ENCODE measurements around the gene PROCR.
A peak's percentile ranks its signal among the peaks of the same experiment; 100 is the strongest.

The PROCR gene

GRCh38 chr20:35171753-35172433, at the start of gene PROCR:
TSS of gene PROCR (plus strand) at chr20:35172072. CDS start at chr20:35172155, 83 bp downstream.
- no peaks in the 10 kb centered on the region for H3K9me3 Mint-ChIP-seq (ENCODE audit: low read depth)

GRCh38 chr20:35122756-35123405, 49.0 kb upstream of the PROCR start:
- Mint-ChIP-seq H3K4me3 (no peak overlapping the region), H3K4me1 (ENCODE audit: low read depth) (no peaks in the 10 kb centered on the region), H3K9me3 (ENCODE audit: low read depth) (no peaks in the 10 kb centered on the region), H3K36me3 (peaks cover 7% of the 10 kb centered on the region), H3K27ac (no peak overlapping the region), H3K27me3 (no peaks in the 10 kb centered on the region)

More at GRCh38 chr20:35171753-35172433, at the start of gene PROCR:
- H3K27me3 Mint-ChIP-seq: no peaks in the 10 kb centered on the region
- peaks cover 6% of the 10 kb centered on the region for H3K36me3 Mint-ChIP-seq
- peaks cover 24% of the 10 kb centered on the region for H3K4me1 Mint-ChIP-seq (ENCODE audit: low read depth)
- peak within 1 kb of the TSS; percentile 76 for H3K27ac Mint-ChIP-seq
- H3K4me3 Mint-ChIP-seq: peak within 1 kb of the TSS; percentile 83

GRCh38 chr20:35125753-35126152, 46.1 kb upstream of the PROCR start:
- no peaks in the 10 kb centered on the region for H3K9me3 Mint-ChIP-seq (ENCODE audit: low read depth)
- H3K27ac Mint-ChIP-seq: no peak overlapping the region
- H3K27me3 Mint-ChIP-seq: no peaks in the 10 kb centered on the region
- H3K4me1 Mint-ChIP-seq (ENCODE audit: low read depth): no peaks in the 10 kb centered on the region
- peaks cover 7% of the 10 kb centered on the region for H3K36me3 Mint-ChIP-seq
- no peak overlapping the region for H3K4me3 Mint-ChIP-seq

GRCh38 chr20:35129647-35130069, 42.2 kb upstream of the PROCR start:
- Mint-ChIP-seq H3K27me3 (no peaks in the 10 kb centered on the region), H3K4me3 (no peak overlapping the region), H3K4me1 (ENCODE audit: low read depth) (no peaks in the 10 kb centered on the region), H3K9me3 (ENCODE audit: low read depth) (no peaks in the 10 kb centered on the region), H3K27ac (no peak overlapping the region), H3K36me3 (peaks cover 9% of the 10 kb centered on the region)

- H3K9me3 Mint-ChIP-seq (ENCODE audit: low read depth): no peaks in the 10 kb centered on the region
- peak overlapping the region; percentile 54 for H3K27ac Mint-ChIP-seq
- H3K4me1 Mint-ChIP-seq (ENCODE audit: low read depth): no peaks in the 10 kb centered on the region
- H3K27me3 Mint-ChIP-seq: no peaks in the 10 kb centered on the region
- H3K4me3 Mint-ChIP-seq: no peak overlapping the region
- H3K36me3 Mint-ChIP-seq: peaks cover 2% of the 10 kb centered on the region
These were observed 39.9 kb upstream of the PROCR start for GRCh38 chr20:35131934-35132333.

- Mint-ChIP-seq H3K27ac (no peak overlapping the region), H3K4me1 (ENCODE audit: low read depth) (no peaks in the 10 kb centered on the region), H3K9me3 (ENCODE audit: low read depth) (no peaks in the 10 kb centered on the region), H3K27me3 (no peaks in the 10 kb centered on the region), H3K4me3 (no peak overlapping the region), H3K36me3 (peaks cover 2% of the 10 kb centered on the region)
These were observed 38.8 kb upstream of the PROCR start for GRCh38 chr20:35133031-35133430.

- Mint-ChIP-seq H3K27ac (peak overlapping the region; percentile 16), H3K27me3 (no peaks in the 10 kb centered on the region), H3K9me3 (ENCODE audit: low read depth) (no peaks in the 10 kb centered on the region), H3K4me1 (ENCODE audit: low read depth) (no peaks in the 10 kb centered on the region), H3K4me3 (no peak overlapping the region), H3K36me3 (peaks cover 2% of the 10 kb centered on the region)
These were observed 38.1 kb upstream of the PROCR start for GRCh38 chr20:35133735-35134134.

GRCh38 chr20:35134472-35134871, 37.4 kb upstream of the PROCR start:
- Mint-ChIP-seq H3K36me3 (peaks cover 2% of the 10 kb centered on the region), H3K4me1 (ENCODE audit: low read depth) (no peaks in the 10 kb centered on the region), H3K9me3 (ENCODE audit: low read depth) (no peaks in the 10 kb centered on the region), H3K4me3 (no peak overlapping the region), H3K27ac (no peak overlapping the region), H3K27me3 (no peaks in the 10 kb centered on the region)

GRCh38 chr20:35134880-35135279, 37.0 kb upstream of the PROCR start:
- no peak overlapping the region for H3K27ac Mint-ChIP-seq
- no peaks in the 10 kb centered on the region for H3K9me3 Mint-ChIP-seq (ENCODE audit: low read depth)
- no peaks in the 10 kb centered on the region for H3K27me3 Mint-ChIP-seq
- no peak overlapping the region for H3K4me3 Mint-ChIP-seq
- H3K36me3 Mint-ChIP-seq: peaks cover 2% of the 10 kb centered on the region
- H3K4me1 Mint-ChIP-seq (ENCODE audit: low read depth): no peaks in the 10 kb centered on the region

- no peak overlapping the region for H3K27ac Mint-ChIP-seq
- H3K27me3 Mint-ChIP-seq: no peaks in the 10 kb centered on the region
- peaks cover 2% of the 10 kb centered on the region for H3K4me1 Mint-ChIP-seq (ENCODE audit: low read depth)
- H3K4me3 Mint-ChIP-seq: no peak overlapping the region
- peaks cover 2% of the 10 kb centered on the region for H3K36me3 Mint-ChIP-seq
- H3K9me3 Mint-ChIP-seq (ENCODE audit: low read depth): no peaks in the 10 kb centered on the region
These were observed 35.8 kb upstream of the PROCR start for GRCh38 chr20:35135867-35136586.

- Mint-ChIP-seq H3K9me3 (ENCODE audit: low read depth) (no peaks in the 10 kb centered on the region), H3K36me3 (no peaks in the 10 kb centered on the region), H3K4me1 (ENCODE audit: low read depth) (peaks cover 34% of the 10 kb centered on the region), H3K27me3 (no peaks in the 10 kb centered on the region), H3K27ac (no peak overlapping the region), H3K4me3 (no peak overlapping the region)
These were observed 27.2 kb upstream of the PROCR start for GRCh38 chr20:35144694-35145093.

- Mint-ChIP-seq H3K4me3 (peak overlapping the region; percentile 70), H3K9me3 (ENCODE audit: low read depth) (no peaks in the 10 kb centered on the region)
These were observed 26.7 kb upstream of the PROCR start for GRCh38 chr20:35145141-35145564.

GRCh38 chr20:35146299-35146919, 25.5 kb upstream of the PROCR start:
- H3K27me3 Mint-ChIP-seq: no peaks in the 10 kb centered on the region
- no peaks in the 10 kb centered on the region for H3K36me3 Mint-ChIP-seq
- peak overlapping the region; percentile 93 for H3K4me3 Mint-ChIP-seq
- H3K4me1 Mint-ChIP-seq (ENCODE audit: low read depth): peaks cover 32% of the 10 kb centered on the region
- no peaks in the 10 kb centered on the region for H3K9me3 Mint-ChIP-seq (ENCODE audit: low read depth)
- peak overlapping the region; percentile 95 for H3K27ac Mint-ChIP-seq

More at GRCh38 chr20:35145141-35145564, 26.7 kb upstream of the PROCR start:
- Mint-ChIP-seq H3K36me3 (no peaks in the 10 kb centered on the region), H3K27me3 (no peaks in the 10 kb centered on the region), H3K4me1 (ENCODE audit: low read depth) (peaks cover 34% of the 10 kb centered on the region), H3K27ac (peak overlapping the region; percentile 50)

GRCh38 chr20:35146920-35147574, 24.8 kb upstream of the PROCR start, which contains the start of gene EDEM2:
TSS of gene EDEM2 (minus strand) at chr20:35147336. CDS start at chr20:35147258, 78 bp downstream.
- H3K4me1 Mint-ChIP-seq (ENCODE audit: low read depth): peaks cover 29% of the 10 kb centered on the region
- no peaks in the 10 kb centered on the region for H3K36me3 Mint-ChIP-seq
- H3K4me3 Mint-ChIP-seq: peak within 1 kb of the TSS; percentile 93

More at GRCh38 chr20:35146920-35147574, 24.8 kb upstream of the PROCR start, which contains the start of gene EDEM2:
- Mint-ChIP-seq H3K27me3 (no peaks in the 10 kb centered on the region), H3K27ac (peak within 1 kb of the TSS; percentile 95), H3K9me3 (ENCODE audit: low read depth) (no peaks in the 10 kb centered on the region)
